IMR-90 (cell line): ENCODE data around the gene CEP57L1. TPM values are rescaled to one million over a fixed set of nuclear protein-coding genes. Genes with fewer than 3 reads are reported as not detected.

Experiments used
- ATAC-seq: fragments of 200-7000 bp; cut with Tn5 transposase; 2 replicates; pipeline ENCODE4 v1.9.1; 2020; ENCODE audit warnings: low read depth, mild to moderate bottlenecking, moderate library complexity
- BruUV-seq: library from RNA; stranded (reverse); fragments of 400-500 nt; replicated peaks from 2 replicates; lab custom pipeline; 2021; lab: Mats Ljungman, UMichigan
- CTCF ChIA-PET: fragments of 300-600 bp; formaldehyde crosslinking; extraction: SDS; loops from one replicate; lab custom pipeline; 2021; ENCODE audit warnings: antibody characterized with exemption; lab: Yijun Ruan, JAX
- POLR2A ChIA-PET: fragments of 300-600 bp; sonication (Branson Sonifier 250); formaldehyde crosslinking; loops from one replicate; lab custom pipeline; 2022; ENCODE audit warnings: antibody characterized with exemption; ENCODE audit not compliant: unreplicated experiment; lab: Charles Lee
- DNase-seq: peaks from one replicate; pipeline ENCODE4 v3.0.0; 2013
- H2AFZ ChIP-seq: replicated peaks from 2 replicates; pipeline ENCODE3; 2013; ENCODE audit warnings: low read length, mild to moderate bottlenecking; ENCODE audit not compliant: poor library complexity
- H2AK5ac ChIP-seq: 2 replicates; pipeline ENCODE4 v1.6.1; 2013; ENCODE audit warnings: low read depth, low read length, inconsistent platforms
- H2AK9ac ChIP-seq: replicated peaks from 2 replicates; pipeline ENCODE3; 2013; ENCODE audit warnings: mild to moderate bottlenecking, low read depth, low read length, moderate library complexity; ENCODE audit not compliant: poor library complexity
- H2BK120ac ChIP-seq: 2 replicates; pipeline ENCODE4 v1.6.1; 2013; ENCODE audit warnings: low read depth, low read length, inconsistent platforms
- H2BK15ac ChIP-seq: 3 replicates; pipeline ENCODE4 v1.6.1; 2013; ENCODE audit warnings: low read depth, low read length, inconsistent platforms
- H2BK20ac ChIP-seq: 2 replicates; pipeline ENCODE4 v1.6.1; 2013; ENCODE audit warnings: low read depth, mild to moderate bottlenecking, inconsistent platforms, low read length, moderate library complexity
- H2BK5ac ChIP-seq: 2 replicates; pipeline ENCODE4 v1.6.1; 2013; ENCODE audit warnings: mild to moderate bottlenecking, low read depth, low read length, inconsistent platforms; ENCODE audit not compliant: poor library complexity, severe bottlenecking
- H3K14ac ChIP-seq: replicated peaks from 2 replicates; pipeline ENCODE4 v1.6.1; 2013; ENCODE audit warnings: low read depth, low read length, inconsistent platforms
- H3K18ac ChIP-seq: 2 replicates; pipeline ENCODE4 v1.6.1; 2013; ENCODE audit warnings: low read depth, low read length, control low read depth
- H3K23ac ChIP-seq: 2 replicates; pipeline ENCODE4 v1.6.1; 2013; ENCODE audit warnings: low read depth, low read length, inconsistent platforms
- H3K27ac ChIP-seq: 2 replicates; pipeline ENCODE4 v1.5.1; 2013; ENCODE audit warnings: mild to moderate bottlenecking, control low read depth, low read length; ENCODE audit not compliant: insufficient read depth
- H3K27me3 ChIP-seq: 2 replicates; pipeline ENCODE4 v1.6.1; 2013; ENCODE audit warnings: low read length; ENCODE audit not compliant: control insufficient read depth, insufficient read depth
- H3K36me3 ChIP-seq: 2 replicates; pipeline ENCODE4 v1.6.1; 2013; ENCODE audit warnings: low read length, mixed read lengths; ENCODE audit not compliant: control insufficient read depth, insufficient read depth
- H3K4ac ChIP-seq: 2 replicates; pipeline ENCODE4 v1.6.1; 2013; ENCODE audit warnings: low read depth, low read length, inconsistent platforms
- H3K4me1 ChIP-seq: 2 replicates; pipeline ENCODE4 v1.6.1; 2013; ENCODE audit warnings: low read length, mixed read lengths; ENCODE audit not compliant: control insufficient read depth, insufficient read depth
- H3K4me2 ChIP-seq: 2 replicates; pipeline ENCODE4 v1.6.1; 2013; ENCODE audit warnings: low read depth, mild to moderate bottlenecking, control low read depth, low read length, moderate library complexity
- H3K4me3 ChIP-seq: 2 replicates; pipeline ENCODE4 v1.5.1; 2013; ENCODE audit warnings: low read depth, mild to moderate bottlenecking, control low read depth, low read length, moderate library complexity; ENCODE audit not compliant: insufficient read depth
- H3K56ac ChIP-seq: 2 replicates; pipeline ENCODE4 v1.6.1; 2013; ENCODE audit warnings: low read length, inconsistent platforms; ENCODE audit not compliant: insufficient read depth; ENCODE audit errors: extremely low read depth
- H3K79me1 ChIP-seq, 2 experiments: 2 replicates each; pipeline ENCODE4 v1.6.1; 2013; ENCODE audit warnings: low read length in 2 of 2, inconsistent platforms in 1 of 2, low read depth in 1 of 2
- H3K9ac ChIP-seq: 2 replicates; pipeline ENCODE4 v1.6.1; 2013; ENCODE audit warnings: low read depth, low read length, control low read depth
- H3K9me1 ChIP-seq: 2 replicates; pipeline ENCODE4 v1.6.1; 2013; ENCODE audit warnings: low read length, inconsistent platforms; ENCODE audit not compliant: insufficient read depth
- H3K9me3 ChIP-seq: 2 replicates; pipeline ENCODE4 v1.6.1; 2013; ENCODE audit warnings: low read length; ENCODE audit not compliant: control insufficient read depth, insufficient read depth
- H4K20me1 ChIP-seq: 2 replicates; pipeline ENCODE4 v1.6.1; 2013; ENCODE audit warnings: low read length, inconsistent platforms; ENCODE audit not compliant: insufficient read depth
- H4K5ac ChIP-seq: 2 replicates; pipeline ENCODE4 v1.6.1; 2013; ENCODE audit warnings: mild to moderate bottlenecking, low read depth, low read length, control low read depth
- H4K8ac ChIP-seq, 2 experiments: 2 replicates each; pipeline ENCODE4 v1.6.1; 2013; ENCODE audit warnings: low read depth in 2 of 2, low read length in 2 of 2, control low read depth in 1 of 2, inconsistent platforms in 1 of 2
- H4K91ac ChIP-seq: 2 replicates; pipeline ENCODE4 v1.6.1; 2013; ENCODE audit warnings: low read depth, low read length, inconsistent platforms; ENCODE audit not compliant: insufficient read depth
- BHLHE40 ChIP-seq: fragments of 150-350 bp; IDR thresholded peaks from 2 replicates; pipeline ENCODE4 v1.6.1; 2016; ENCODE audit warnings: mild to moderate bottlenecking, low read depth, low read length
- CEBPB ChIP-seq: IDR thresholded peaks from 2 replicates; pipeline ENCODE4 v1.6.1; 2012; ENCODE audit warnings: low read depth, low read length, improper control_type of control experiment
- CHD1 ChIP-seq: IDR thresholded peaks from 2 replicates; pipeline ENCODE4 v1.6.1; 2012; ENCODE audit warnings: low read depth, low read length, improper control_type of control experiment
- FOS ChIP-seq: fragments of 150-350 bp; IDR thresholded peaks from 2 replicates; pipeline ENCODE4 v1.6.1; 2016; ENCODE audit warnings: low read depth, low read length
- MAFK ChIP-seq: IDR thresholded peaks from 2 replicates; pipeline ENCODE4 v1.6.1; 2012; ENCODE audit warnings: low read depth, low read length, improper control_type of control experiment
- MAZ ChIP-seq: IDR thresholded peaks from 2 replicates; pipeline ENCODE4 v1.6.1; 2012; ENCODE audit warnings: low read depth, mild to moderate bottlenecking, low read length, improper control_type of control experiment, moderate library complexity, borderline replicate concordance
- NFE2L2 ChIP-seq: fragments of 150-350 bp; IDR thresholded peaks from 2 replicates; pipeline ENCODE4 v1.6.1; 2016; ENCODE audit warnings: low read depth, mild to moderate bottlenecking, low read length
- SMC3 ChIP-seq: fragments of 150-350 bp; IDR thresholded peaks from 2 replicates; pipeline ENCODE4 v1.6.1; 2016; ENCODE audit warnings: low read depth, mild to moderate bottlenecking, antibody characterized with exemption, low read length, moderate library complexity
- WGBS, 2 experiments: methylation state at CpG; one replicate each; pipeline versions ENCODE4 v1.1.5 to v1.1.7; 2013; ENCODE audit warnings: missing lambda C conversion rate in 2 of 2; ENCODE audit not compliant: insufficient read length in 1 of 2; ENCODE audit errors: extremely low coverage in 2 of 2; 5-methylcytosine and 5-hydroxymethylcytosine counted together
- dilution Hi-C: fragments of 300-500 bp; cut with HindIII; formaldehyde crosslinking; loops from one replicate; pipeline ENCODE4 v1.14.3; 2018; ENCODE audit warnings: low sequenced_read_pairs; ENCODE audit not compliant: unreplicated experiment
- in situ Hi-C: fragments of 300-500 bp; cut with MboI; formaldehyde crosslinking; loops from 3 replicates; pipeline ENCODE4 v1.14.3; 2019; ENCODE audit warnings: low sequenced_read_pairs, inconsistent platforms, mixed read lengths
- intact Hi-C: fragments of 100-400 bp; cut with micrococcal nuclease; formaldehyde crosslinking; loops from 2 replicates; pipeline ENCODE4 v1.10.0; 2022
- polyA plus RNA-seq, 3 experiments: library from polyadenylated mRNA; depleted of rRNA; stranded (reverse); fragments of >200 nt; gene quantifications; 2 replicates each; pipeline ENCODE4 v1.2.3, GENCODE V29; 2012; ENCODE audit warnings: low replicate concordance in 1 of 3
- total RNA-seq: library from RNA; depleted of rRNA; stranded (reverse); fragments of >200 nt; gene quantifications from 2 replicates; pipeline ENCODE4 v1.2.3, GENCODE V29; 2012
- TF ChIP-seq, protein P1 (sequence below): conservative IDR thresholded peaks from 2 replicates; pipeline ENCODE4 v1.5.1; 2012; ENCODE audit warnings: mild to moderate bottlenecking, low read depth, low read length, improper control_type of control experiment

The CEP57L1 gene
- total and polyA plus RNA-seq, 2 of the 4 experiments (the other 2 are of a cell fraction) = 10.3 to 21.9 TPM

DNA sequence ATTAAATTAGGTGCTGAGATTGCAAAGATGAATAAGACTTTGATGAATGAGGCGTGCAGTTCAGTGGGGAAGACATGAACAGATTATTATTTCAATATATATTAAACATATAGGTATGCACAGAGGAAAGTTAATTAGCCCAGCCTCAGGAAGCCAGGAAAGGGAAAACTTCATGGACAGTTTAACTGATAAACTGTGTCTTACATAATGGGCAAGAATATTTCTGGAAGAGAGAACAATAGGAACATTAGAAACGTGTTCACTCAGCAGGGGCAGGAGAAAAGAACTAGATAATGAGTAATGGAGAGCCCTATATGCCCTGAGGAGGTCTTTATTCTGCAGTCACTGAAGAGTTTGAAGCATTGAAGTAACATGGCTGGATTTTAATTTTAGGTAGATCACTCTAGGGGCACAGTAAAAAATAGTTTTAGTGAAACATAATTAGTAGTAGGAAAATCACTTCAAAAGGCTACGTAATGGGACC lies 23.6 kb downstream of the CEP57L1 start:
- H3K36me3 ChIP-seq = no peaks in the 10 kb centered on the region
- no peaks in the 10 kb centered on the region for H3K27me3 ChIP-seq
- in situ Hi-C loops = no loop called here
- H3K9ac ChIP-seq = no peak overlapping the region
- no peak overlapping the region for H3K4me3 ChIP-seq
- H3K56ac ChIP-seq = no peak overlapping the region
- TF ChIP-seq CHD1 (no peak), SMC3 (no peak), CEBPB (no peak), MAFK (no peak), NFE2L2 (no peak), MAZ (no peak), BHLHE40 (no peak), FOS (no peak)
- TF ChIP-seq, protein P1, sequence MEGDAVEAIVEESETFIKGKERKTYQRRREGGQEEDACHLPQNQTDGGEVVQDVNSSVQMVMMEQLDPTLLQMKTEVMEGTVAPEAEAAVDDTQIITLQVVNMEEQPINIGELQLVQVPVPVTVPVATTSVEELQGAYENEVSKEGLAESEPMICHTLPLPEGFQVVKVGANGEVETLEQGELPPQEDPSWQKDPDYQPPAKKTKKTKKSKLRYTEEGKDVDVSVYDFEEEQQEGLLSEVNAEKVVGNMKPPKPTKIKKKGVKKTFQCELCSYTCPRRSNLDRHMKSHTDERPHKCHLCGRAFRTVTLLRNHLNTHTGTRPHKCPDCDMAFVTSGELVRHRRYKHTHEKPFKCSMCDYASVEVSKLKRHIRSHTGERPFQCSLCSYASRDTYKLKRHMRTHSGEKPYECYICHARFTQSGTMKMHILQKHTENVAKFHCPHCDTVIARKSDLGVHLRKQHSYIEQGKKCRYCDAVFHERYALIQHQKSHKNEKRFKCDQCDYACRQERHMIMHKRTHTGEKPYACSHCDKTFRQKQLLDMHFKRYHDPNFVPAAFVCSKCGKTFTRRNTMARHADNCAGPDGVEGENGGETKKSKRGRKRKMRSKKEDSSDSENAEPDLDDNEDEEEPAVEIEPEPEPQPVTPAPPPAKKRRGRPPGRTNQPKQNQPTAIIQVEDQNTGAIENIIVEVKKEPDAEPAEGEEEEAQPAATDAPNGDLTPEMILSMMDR = no peak
- H3K4ac ChIP-seq = no peak overlapping the region
- peaks cover 17 to 32% of the 10 kb centered on the region in 2 experiments for H3K79me1 ChIP-seq
- H3K4me2 ChIP-seq = no peak overlapping the region
- H3K9me1 ChIP-seq = no peaks in the 10 kb centered on the region
- no peak overlapping the region for H3K27ac ChIP-seq
- H3K18ac ChIP-seq = no peak overlapping the region
- H3K14ac ChIP-seq = no peak overlapping the region
- dilution Hi-C loops = no loop called here
- H4K91ac ChIP-seq = no peak overlapping the region
- no peak for DNase-seq
- WGBS, 2 experiments = 100% methylated on average over 1 of the region's 3 CpGs; no CpG with 5 or more reads in 1 of the 2 experiments
- H2BK20ac ChIP-seq = no peak overlapping the region
- ChIA-PET POLR2A (no interaction called here), CTCF (no interaction called here)
- H2AK9ac ChIP-seq = no peak overlapping the region
- H4K5ac ChIP-seq = no peak overlapping the region
- no TSS peak for BruUV-seq
- no peak overlapping the region for H4K8ac ChIP-seq
- H3K4me1 ChIP-seq = 0 out of 2 replicates have a peak, but pooled peaks cover 2% of the 10 kb centered on the region
- H2BK15ac ChIP-seq = no peak overlapping the region
- H4K20me1 ChIP-seq = no peaks in the 10 kb centered on the region
- H2AK5ac ChIP-seq = no peak overlapping the region
- intact Hi-C loops = no loop called here
- no peak overlapping the region for H2AFZ ChIP-seq
- H3K23ac ChIP-seq = no peak overlapping the region
- H2BK5ac ChIP-seq = no peak overlapping the region
- no peaks in the 10 kb centered on the region for H3K9me3 ChIP-seq
- no peak overlapping the region for H2BK120ac ChIP-seq
- no peak for ATAC-seq
